Memory B cell (primary cell): Measurements from ENCODE around the gene AFF1.
"Not testable (repeated sequence)": the region's sequence is repeated elsewhere in the genome, so short reads cannot be mapped to it uniquely, and the experiment has no call there.

Experiments
- ATAC-seq: fragments of 150-1000 bp; cut with Tn5 transposase; 2 replicates; pipeline ENCODE4 v1.10.0; 2021; ENCODE audit warnings: low read depth, mild to moderate bottlenecking, moderate library complexity
- DNase-seq, 2 donors: peaks; one replicate each; pipeline ENCODE4 v3.0.0; 2022; ENCODE audit warnings: low spot score in 2 of 2
- H3K27ac Mint-ChIP-seq: one replicate; pipeline ENCODE4 v1.8.0; 2022; ENCODE audit warnings: mild to moderate bottlenecking, moderate library complexity, mixed read lengths
- H3K27me3 Mint-ChIP-seq: one replicate; pipeline ENCODE4 v1.8.0; 2022; ENCODE audit warnings: mixed read lengths
- H3K36me3 Mint-ChIP-seq: one replicate; pipeline ENCODE4 v1.8.0; 2022; ENCODE audit warnings: mild to moderate bottlenecking, mixed read lengths
- H3K4me1 Mint-ChIP-seq: one replicate; pipeline ENCODE4 v1.8.0; 2022; ENCODE audit warnings: mixed read lengths
- H3K4me3 Mint-ChIP-seq: one replicate; pipeline ENCODE4 v1.8.0; 2022; ENCODE audit warnings: mild to moderate bottlenecking, moderate library complexity, mixed read lengths
- H3K9me3 Mint-ChIP-seq: one replicate; pipeline ENCODE4 v1.8.0; 2022; ENCODE audit warnings: mixed read lengths

Gene AFF1

GRCh38 chr4:87058356-87059073, 123.7 kb downstream of the AFF1 start:
- DNase-seq: no peak
- peaks cover 18% of the 10 kb centered on the region for H3K36me3 Mint-ChIP-seq
- H3K9me3 Mint-ChIP-seq: no peaks in the 10 kb centered on the region
- H3K27ac Mint-ChIP-seq: no peak overlapping the region
- H3K4me3 Mint-ChIP-seq: no peak overlapping the region
- ATAC-seq: no peak
- H3K27me3 Mint-ChIP-seq: no peaks in the 10 kb centered on the region
- H3K4me1 Mint-ChIP-seq: peaks cover 35% of the 10 kb centered on the region

- peaks cover 34% of the 10 kb centered on the region for H3K4me1 Mint-ChIP-seq
- no peak overlapping the region for H3K4me3 Mint-ChIP-seq
- H3K36me3 Mint-ChIP-seq: peaks cover 17% of the 10 kb centered on the region
- DNase-seq (no peak), ATAC-seq (no peak)
- H3K27me3 Mint-ChIP-seq: no peaks in the 10 kb centered on the region
- no peaks in the 10 kb centered on the region for H3K9me3 Mint-ChIP-seq
- H3K27ac Mint-ChIP-seq: peak overlapping the region; percentile 26
Measured at GRCh38 chr4:87060957-87061356, 126.1 kb downstream of the AFF1 start.

- ATAC-seq (no peak), DNase-seq (no peak)
- Mint-ChIP-seq H3K4me1 (peaks cover 25% of the 10 kb centered on the region), H3K36me3 (peaks cover 6% of the 10 kb centered on the region), H3K4me3 (no peak overlapping the region), H3K27me3 (no peaks in the 10 kb centered on the region), H3K27ac (peak overlapping the region; percentile 21), H3K9me3 (no peaks in the 10 kb centered on the region)
Measured at GRCh38 chr4:87065021-87065420, 130.2 kb downstream of the AFF1 start.

- DNase-seq (no peak), ATAC-seq (no peak)
- peaks cover 3% of the 10 kb centered on the region for H3K36me3 Mint-ChIP-seq
- no peak overlapping the region for H3K27ac Mint-ChIP-seq
- H3K27me3 Mint-ChIP-seq: no peaks in the 10 kb centered on the region
- H3K9me3 Mint-ChIP-seq: no peaks in the 10 kb centered on the region
- H3K4me3 Mint-ChIP-seq: no peak overlapping the region
- H3K4me1 Mint-ChIP-seq: peaks cover 24% of the 10 kb centered on the region
Measured at GRCh38 chr4:87066403-87067123, 131.8 kb downstream of the AFF1 start.

GRCh38 chr4:87067124-87067885, 132.5 kb downstream of the AFF1 start:
- DNase-seq: no peak
- Mint-ChIP-seq H3K4me3 (no peak overlapping the region), H3K9me3 (no peaks in the 10 kb centered on the region), H3K27me3 (no peaks in the 10 kb centered on the region), H3K36me3 (peaks cover 3% of the 10 kb centered on the region), H3K4me1 (peaks cover 27% of the 10 kb centered on the region), H3K27ac (no peak overlapping the region)
- no peak for ATAC-seq

- DNase-seq (no peak), ATAC-seq (no peak)
- no peaks in the 10 kb centered on the region for H3K9me3 Mint-ChIP-seq
- H3K27ac Mint-ChIP-seq: peak overlapping the region; percentile 82
- H3K36me3 Mint-ChIP-seq: peaks cover 3% of the 10 kb centered on the region
- no peaks in the 10 kb centered on the region for H3K27me3 Mint-ChIP-seq
- H3K4me3 Mint-ChIP-seq: no peak overlapping the region
- peaks cover 35% of the 10 kb centered on the region for H3K4me1 Mint-ChIP-seq
Measured at GRCh38 chr4:87068583-87069021, 133.8 kb downstream of the AFF1 start.

GRCh38 chr4:87069037-87069742, 134.4 kb downstream of the AFF1 start:
- Mint-ChIP-seq H3K9me3 (no peaks in the 10 kb centered on the region), H3K4me1 (peaks cover 36% of the 10 kb centered on the region), H3K4me3 (no peak overlapping the region), H3K36me3 (peaks cover 1% of the 10 kb centered on the region), H3K27me3 (no peaks in the 10 kb centered on the region), H3K27ac (peak overlapping the region; percentile 82)
- ATAC-seq: no peak
- DNase-seq: no peak

- H3K9me3 Mint-ChIP-seq: no peaks in the 10 kb centered on the region
- DNase-seq (no peak), ATAC-seq (no peak)
- H3K4me1 Mint-ChIP-seq: peaks cover 35% of the 10 kb centered on the region
- no peaks in the 10 kb centered on the region for H3K27me3 Mint-ChIP-seq
- H3K4me3 Mint-ChIP-seq: no peak overlapping the region
- no peaks in the 10 kb centered on the region for H3K36me3 Mint-ChIP-seq
- no peak overlapping the region for H3K27ac Mint-ChIP-seq
Measured at GRCh38 chr4:87071401-87071800, 136.6 kb downstream of the AFF1 start.

- not testable (repeated sequence) for H3K4me3 Mint-ChIP-seq, H3K9me3 Mint-ChIP-seq, H3K27ac Mint-ChIP-seq
Measured at GRCh38 chr4:87072545-87072944, 137.7 kb downstream of the AFF1 start.

GRCh38 chr4:87073199-87074120, 138.6 kb downstream of the AFF1 start:
- H3K4me3 Mint-ChIP-seq: peak overlapping the region; percentile 80
- ATAC-seq: peak; percentile 89
- no peaks in the 10 kb centered on the region for H3K36me3 Mint-ChIP-seq
- DNase-seq: peak in 1 of 2 donors; percentile 36
- no peaks in the 10 kb centered on the region for H3K9me3 Mint-ChIP-seq
- H3K27ac Mint-ChIP-seq: peak overlapping the region; percentile 90
- peaks cover 32% of the 10 kb centered on the region for H3K4me1 Mint-ChIP-seq
- H3K27me3 Mint-ChIP-seq: no peaks in the 10 kb centered on the region

More at GRCh38 chr4:87072545-87072944, 137.7 kb downstream of the AFF1 start:
- peaks cover 32% of the 10 kb centered on the region for H3K4me1 Mint-ChIP-seq
- H3K36me3 Mint-ChIP-seq, H3K27me3 Mint-ChIP-seq, DNase-seq, ATAC-seq: not testable (repeated sequence)

- ATAC-seq (no peak), DNase-seq (no peak)
- Mint-ChIP-seq H3K4me1 (peaks cover 30% of the 10 kb centered on the region), H3K4me3 (peak overlapping the region; percentile 80), H3K36me3 (no peaks in the 10 kb centered on the region), H3K27me3 (no peaks in the 10 kb centered on the region), H3K27ac (peak overlapping the region; percentile 90), H3K9me3 (no peaks in the 10 kb centered on the region)
Measured at GRCh38 chr4:87074121-87074488, 139.3 kb downstream of the AFF1 start.

GRCh38 chr4:87075876-87076275, 141.1 kb downstream of the AFF1 start:
- peaks cover 38% of the 10 kb centered on the region for H3K4me1 Mint-ChIP-seq
- H3K9me3 Mint-ChIP-seq: no peaks in the 10 kb centered on the region
- no peak overlapping the region for H3K27ac Mint-ChIP-seq
- no peak for DNase-seq
- peaks cover 5% of the 10 kb centered on the region for H3K36me3 Mint-ChIP-seq
- H3K4me3 Mint-ChIP-seq: no peak overlapping the region
- no peaks in the 10 kb centered on the region for H3K27me3 Mint-ChIP-seq
- ATAC-seq: no peak
